Osteoblast (primary cell): Measurements from ENCODE around the gene PUM1. TPM values are rescaled to one million over a fixed set of nuclear protein-coding genes. Genes with fewer than 3 reads are reported as not detected.

Experiments
- DNase-seq: peaks from one replicate; pipeline ENCODE4 v3.0.0; 2011; ENCODE audit warnings: low spot score, mixed read lengths; ENCODE audit not compliant: insufficient read length; ENCODE audit errors: missing footprints
- H2AFZ ChIP-seq: 2 replicates; pipeline ENCODE4 v1.6.0; 2011; ENCODE audit warnings: mild to moderate bottlenecking, low read length
- H3K27ac ChIP-seq: 2 replicates; pipeline ENCODE4 v1.5.1; 2011; ENCODE audit warnings: mild to moderate bottlenecking, low read depth, low read length, moderate library complexity
- H3K27me3 ChIP-seq: 2 replicates; pipeline ENCODE4 v1.6.0; 2012; ENCODE audit warnings: mild to moderate bottlenecking, control low read depth, inconsistent platforms, low read length, moderate library complexity; ENCODE audit not compliant: insufficient read depth
- H3K36me3 ChIP-seq: 2 replicates; pipeline ENCODE4 v1.5.1; 2011; ENCODE audit warnings: mild to moderate bottlenecking, low read length, control low read depth, moderate library complexity; ENCODE audit not compliant: insufficient read depth
- H3K4me1 ChIP-seq: 2 replicates; pipeline ENCODE4 v1.5.1; 2011; ENCODE audit warnings: mild to moderate bottlenecking, low read length, control low read depth, moderate library complexity; ENCODE audit not compliant: insufficient read depth
- H3K4me2 ChIP-seq: 2 replicates; pipeline ENCODE4 v1.6.0; 2011; ENCODE audit warnings: mild to moderate bottlenecking, low read length; ENCODE audit not compliant: insufficient read depth
- H3K4me3 ChIP-seq: fragments of 200-600 bp; sonication (generic); 3 replicates; pipeline ENCODE4 v1.5.1; 2012; ENCODE audit warnings: mild to moderate bottlenecking, low read length, inconsistent platforms; ENCODE audit not compliant: insufficient read depth
- H3K79me2 ChIP-seq: 2 replicates; pipeline ENCODE4 v1.6.0; 2012; ENCODE audit warnings: mild to moderate bottlenecking, low read length, control low read depth, inconsistent platforms; ENCODE audit not compliant: insufficient read depth
- H3K9me3 ChIP-seq: 2 replicates; pipeline ENCODE4 v1.5.1; 2011; ENCODE audit warnings: low read depth, low read length, control low read depth
- H4K20me1 ChIP-seq: 2 replicates; pipeline ENCODE4 v1.6.0; 2012; ENCODE audit warnings: mild to moderate bottlenecking, low read length, control low read depth; ENCODE audit not compliant: insufficient read depth
- CTCF ChIP-seq: IDR thresholded peaks from 2 replicates; pipeline ENCODE4 v1.5.1; 2011; ENCODE audit warnings: mild to moderate bottlenecking, low read depth, low read length, moderate library complexity; ENCODE audit errors: extremely low read depth
- total RNA-seq: library from RNA; depleted of rRNA; stranded (reverse); fragments of >200 nt; gene quantifications from 2 replicates; pipeline ENCODE4 v1.2.3, GENCODE V29; 2012

Gene PUM1
- total RNA-seq, 1 donor: 68.8 TPM

- peaks cover 27% of the 10 kb centered on the region for H4K20me1 ChIP-seq
These were observed 65.2 kb downstream of the PUM1 start for GRCh38 chr1:31000301-31000700.

GRCh38 chr1:30998887-30999286 lies 66.6 kb downstream of the PUM1 start:
- H3K9me3 ChIP-seq: no peaks in the 10 kb centered on the region
- H2AFZ ChIP-seq: no peak overlapping the region
- H3K4me1 ChIP-seq: peaks cover under 1% of the 10 kb centered on the region
- H3K27ac ChIP-seq: no peak overlapping the region
- H3K4me2 ChIP-seq: no peak overlapping the region
- no peak for TF ChIP-seq CTCF
- H3K27me3 ChIP-seq: no peaks in the 10 kb centered on the region
- peaks cover 91% of the 10 kb centered on the region for H3K79me2 ChIP-seq
- H3K4me3 ChIP-seq: no peak overlapping the region
- H4K20me1 ChIP-seq: peaks cover 32% of the 10 kb centered on the region
- H3K36me3 ChIP-seq: peaks cover 39% of the 10 kb centered on the region
- no peak for DNase-seq

More at GRCh38 chr1:31000301-31000700, 65.2 kb downstream of the PUM1 start:
- no peak overlapping the region for H3K27ac ChIP-seq
- H3K9me3 ChIP-seq: no peaks in the 10 kb centered on the region
- no peaks in the 10 kb centered on the region for H3K27me3 ChIP-seq
- H3K36me3 ChIP-seq: peaks cover 46% of the 10 kb centered on the region
- H3K4me2 ChIP-seq: no peak overlapping the region
- H2AFZ ChIP-seq: no peak overlapping the region
- H3K4me3 ChIP-seq: no peak overlapping the region
- H3K4me1 ChIP-seq: peaks cover 4% of the 10 kb centered on the region
- H3K79me2 ChIP-seq: peaks cover 93% of the 10 kb centered on the region
- no peak for TF ChIP-seq CTCF
- no peak for DNase-seq

- no peak for DNase-seq
- H2AFZ ChIP-seq: no peak overlapping the region
- H3K4me3 ChIP-seq: no peak overlapping the region
- H3K4me1 ChIP-seq: no peaks in the 10 kb centered on the region
- H3K27ac ChIP-seq: no peak overlapping the region
- H3K9me3 ChIP-seq: no peaks in the 10 kb centered on the region
- H3K27me3 ChIP-seq: no peaks in the 10 kb centered on the region
- peaks cover 91% of the 10 kb centered on the region for H3K79me2 ChIP-seq
- TF ChIP-seq CTCF: no peak
- H3K36me3 ChIP-seq: peaks cover 39% of the 10 kb centered on the region
- H3K4me2 ChIP-seq: no peak overlapping the region
- H4K20me1 ChIP-seq: peaks cover 29% of the 10 kb centered on the region
These were observed 67.3 kb downstream of the PUM1 start for GRCh38 chr1:30998171-30998570.

- H4K20me1 ChIP-seq: peaks cover 25% of the 10 kb centered on the region
- no peaks in the 10 kb centered on the region for H3K9me3 ChIP-seq
- peaks cover 42% of the 10 kb centered on the region for H3K36me3 ChIP-seq
- H3K27me3 ChIP-seq: no peaks in the 10 kb centered on the region
- no peak overlapping the region for H3K27ac ChIP-seq
- H3K4me1 ChIP-seq: no peaks in the 10 kb centered on the region
- no peak for DNase-seq
- peaks cover 91% of the 10 kb centered on the region for H3K79me2 ChIP-seq
- no peak overlapping the region for H3K4me2 ChIP-seq
- H2AFZ ChIP-seq: no peak overlapping the region
- no peak overlapping the region for H3K4me3 ChIP-seq
- TF ChIP-seq CTCF: no peak
These were observed 68.0 kb downstream of the PUM1 start for GRCh38 chr1:30997463-30998057.
